ENCODE data around the gene WRAP53.

GRCh38 chr17:7747635-7748071 lies 59.4 kb downstream of the WRAP53 start:
- TF ChIP-seq REST (IDR thresholded peaks at IDR 0.05; ENCODE audit: insufficient read depth in 1 of 2, low read depth in 2 of 2, low read length in 2 of 2), result no peak
- TF ChIP-seq POLR2AphosphoS5 (IDR thresholded peaks at IDR 0.05; ENCODE audit: low read depth, low read length), result no peak

All from PFSK-1 (cell line).